Activated CD4-positive, alpha-beta T cell treated with anti-CD3 and anti-CD28 coated beads, Interleukin-2, amount 10 ng/mL, durations not matched to agents 7 days and 5 days (primary cell): Measurements from ENCODE around the gene POLD3. TPM values are rescaled to one million over a fixed set of nuclear protein-coding genes. Genes with fewer than 3 reads are reported as not detected.

Experiments used
- CTCF ChIA-PET: fragments of 350-600 bp; sonication (Branson Sonifier 250); formaldehyde crosslinking; loops from one replicate; lab custom pipeline; 2021; ENCODE audit warnings: antibody characterized with exemption; lab: Charles Lee
- POLR2A ChIA-PET: fragments of 350-600 bp; sonication (Branson Sonifier 250); formaldehyde crosslinking; loops from one replicate; lab custom pipeline; 2021; ENCODE audit warnings: antibody characterized with exemption; lab: Charles Lee
- DNase-seq: peaks from one replicate; pipeline ENCODE4 v3.0.0-alpha.2; 2020
- H3K27ac Mint-ChIP-seq: one replicate; pipeline ENCODE4 v1.8.0; 2021; ENCODE audit warnings: mild to moderate bottlenecking, moderate library complexity, mixed read lengths
- H3K27me3 Mint-ChIP-seq: one replicate; pipeline ENCODE4 v1.8.0; 2021; ENCODE audit warnings: mixed read lengths
- H3K36me3 Mint-ChIP-seq: one replicate; pipeline ENCODE4 v1.8.0; 2021; ENCODE audit warnings: low read depth, mixed read lengths
- H3K4me1 Mint-ChIP-seq: one replicate; pipeline ENCODE4 v1.8.0; 2021; ENCODE audit warnings: mixed read lengths
- H3K4me3 Mint-ChIP-seq: one replicate; pipeline ENCODE4 v1.8.0; 2021; ENCODE audit warnings: mild to moderate bottlenecking, moderate library complexity, mixed read lengths
- H3K9me3 Mint-ChIP-seq: one replicate; pipeline ENCODE4 v1.8.0; 2021; ENCODE audit warnings: mixed read lengths
- total RNA-seq, 2 experiments: library from RNA; stranded (reverse); gene quantifications; one replicate each; pipeline ENCODE4 v1.2.3, GENCODE V29; 2021

Gene POLD3
- total RNA-seq, 2 experiments from 2014 or later, result 52.6 to 57.0 TPM

DNA sequence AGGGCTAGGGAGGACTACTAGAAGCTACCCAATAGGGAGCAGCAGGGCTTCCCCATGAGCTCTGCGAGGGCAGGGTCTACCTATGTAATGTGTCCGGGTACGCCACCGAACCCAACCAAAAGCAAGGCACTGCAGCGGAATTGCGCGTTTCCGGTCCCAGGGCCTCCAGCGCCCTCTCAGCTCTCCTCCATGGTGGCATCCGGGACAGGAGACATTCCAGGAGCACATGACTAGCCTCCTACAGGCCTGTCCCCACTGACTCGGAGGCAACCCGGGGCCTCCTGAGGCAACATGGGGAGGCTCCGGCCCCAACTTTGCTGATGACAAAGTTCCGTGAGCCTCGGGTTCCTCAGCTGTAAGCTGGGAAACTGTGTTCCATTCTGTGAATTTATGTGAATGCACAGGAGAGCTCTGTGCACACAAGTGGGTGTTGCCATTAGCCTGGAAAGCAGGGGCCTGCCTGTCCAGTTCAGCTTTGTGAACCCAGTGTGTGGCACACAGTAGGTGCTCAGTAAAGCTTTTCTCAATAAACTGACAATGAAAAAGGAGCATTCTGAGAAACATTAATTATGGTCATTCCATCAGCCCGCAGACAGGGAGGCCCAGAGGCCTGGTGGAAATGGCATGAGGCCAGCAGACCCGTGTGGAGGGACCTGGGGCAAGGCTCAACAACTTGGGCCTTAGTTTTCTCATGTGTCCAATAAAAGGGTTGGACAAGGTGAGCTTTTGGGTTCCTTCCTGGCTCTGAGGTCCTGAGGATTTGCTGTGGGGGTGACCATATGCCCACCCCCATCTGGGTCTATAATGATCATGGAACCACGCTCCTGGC lies 88.5 kb downstream of the POLD3 start:
- DNase-seq, result no peak
- Mint-ChIP-seq H3K9me3 (no peaks in the 10 kb centered on the region), H3K4me1 (peaks cover 1% of the 10 kb centered on the region), H3K36me3 (no peaks in the 10 kb centered on the region), H3K4me3 (no peak overlapping the region), H3K27ac (no peak overlapping the region), H3K27me3 (peaks cover 26% of the 10 kb centered on the region)
- ChIA-PET POLR2A (no interaction called here), CTCF (interaction anchor here (0.6 kb wide), 1 partner anchor 44 kb away, joined by 3 read pairs; no protein-coding TSS in a partner anchor)

DNA sequence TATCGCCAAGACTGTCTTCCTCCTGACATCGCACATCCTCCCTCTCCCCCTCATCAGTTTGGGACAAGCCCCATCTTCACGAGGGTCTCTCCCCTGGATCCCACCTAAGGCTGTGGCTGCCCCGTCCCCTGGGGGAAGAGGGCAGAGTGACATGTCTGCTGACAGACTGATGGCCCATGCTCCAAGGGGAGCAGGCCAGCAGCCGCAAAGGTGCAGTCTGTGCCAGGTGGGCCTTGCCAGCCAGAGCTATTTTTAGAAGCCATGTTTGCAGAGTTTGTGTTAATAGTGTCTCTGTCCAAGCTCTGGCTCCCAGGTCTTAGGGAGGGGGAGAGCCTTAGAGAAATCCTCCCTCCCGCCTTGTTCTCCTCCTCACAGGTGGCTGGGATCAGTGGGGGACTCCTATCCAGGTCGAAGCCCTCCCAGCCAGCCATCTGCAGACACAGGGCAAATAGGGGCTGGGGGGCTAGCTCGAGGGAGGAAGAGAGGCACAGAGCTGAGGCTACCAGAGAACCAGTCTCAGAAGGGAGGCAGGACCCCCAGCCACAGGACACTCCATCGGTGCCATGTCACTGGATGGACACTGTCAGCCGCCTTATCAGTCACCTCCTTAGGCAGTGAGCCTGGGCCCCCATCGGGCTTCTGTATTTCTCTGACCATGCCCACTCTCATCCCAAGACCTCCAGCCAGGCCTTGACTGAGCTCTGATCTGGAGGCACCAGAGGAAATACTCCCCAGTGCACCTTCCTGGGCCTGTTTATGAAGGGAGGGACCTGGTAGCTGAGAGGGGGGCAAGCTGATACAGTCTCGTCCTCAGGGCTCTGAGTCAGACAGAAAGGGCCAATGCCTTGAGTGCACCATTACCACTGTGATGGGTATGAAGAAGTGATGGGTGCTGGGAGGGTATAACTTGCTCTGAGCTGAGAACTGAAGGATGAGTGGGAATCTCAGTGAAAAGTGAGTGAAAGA lies 89.6 kb downstream of the POLD3 start:
- Mint-ChIP-seq H3K27ac (peak overlapping the region; percentile 50), H3K27me3 (peaks cover 26% of the 10 kb centered on the region), H3K9me3 (no peaks in the 10 kb centered on the region), H3K4me3 (no peak overlapping the region), H3K4me1 (peaks cover 1% of the 10 kb centered on the region), H3K36me3 (no peaks in the 10 kb centered on the region)
- ChIA-PET POLR2A (no interaction called here), CTCF (interaction anchor here (1.2 kb wide), 1 partner anchor 11 kb away, joined by 3 read pairs; no protein-coding TSS in a partner anchor)
- DNase-seq, result no peak

DNA sequence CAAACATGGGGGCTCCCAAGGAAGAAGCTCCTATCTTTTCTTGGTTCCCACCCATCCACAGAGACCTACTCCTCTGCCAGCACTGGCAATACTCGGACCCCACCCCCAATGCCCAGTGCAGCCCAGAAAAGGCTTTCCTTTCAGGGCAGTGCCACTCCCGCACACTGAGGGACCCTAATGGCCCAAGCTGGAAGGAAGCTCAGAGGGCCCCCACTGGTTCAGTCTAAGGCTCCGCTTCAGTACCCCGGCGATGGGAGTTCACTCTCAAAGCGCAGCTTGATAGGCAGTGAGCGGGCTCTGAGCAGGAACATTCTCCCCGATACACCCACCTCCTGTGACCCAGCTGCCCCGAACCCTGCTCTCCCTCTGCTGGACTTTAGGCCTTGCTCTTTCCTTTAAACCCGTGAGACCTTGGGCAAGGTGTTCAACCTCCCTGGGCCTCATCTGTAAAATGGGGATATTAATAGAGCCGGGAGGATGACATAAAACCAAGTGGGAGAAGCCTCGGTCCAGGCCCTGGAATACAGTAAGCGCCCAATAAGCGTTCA lies 90.4 kb downstream of the POLD3 start:
- Mint-ChIP-seq H3K9me3 (no peaks in the 10 kb centered on the region), H3K4me1 (peaks cover 1% of the 10 kb centered on the region), H3K27ac (no peak overlapping the region), H3K4me3 (no peak overlapping the region), H3K36me3 (no peaks in the 10 kb centered on the region), H3K27me3 (peaks cover 26% of the 10 kb centered on the region)
- DNase-seq, result no peak
- CTCF ChIA-PET, result interaction anchor here (1.2 to 3.1 kb wide), 2 partner anchors 10 to 20 kb away, joined by 3 to 8 read pairs; no protein-coding TSS in a partner anchor
- POLR2A ChIA-PET, result no interaction called here

DNA sequence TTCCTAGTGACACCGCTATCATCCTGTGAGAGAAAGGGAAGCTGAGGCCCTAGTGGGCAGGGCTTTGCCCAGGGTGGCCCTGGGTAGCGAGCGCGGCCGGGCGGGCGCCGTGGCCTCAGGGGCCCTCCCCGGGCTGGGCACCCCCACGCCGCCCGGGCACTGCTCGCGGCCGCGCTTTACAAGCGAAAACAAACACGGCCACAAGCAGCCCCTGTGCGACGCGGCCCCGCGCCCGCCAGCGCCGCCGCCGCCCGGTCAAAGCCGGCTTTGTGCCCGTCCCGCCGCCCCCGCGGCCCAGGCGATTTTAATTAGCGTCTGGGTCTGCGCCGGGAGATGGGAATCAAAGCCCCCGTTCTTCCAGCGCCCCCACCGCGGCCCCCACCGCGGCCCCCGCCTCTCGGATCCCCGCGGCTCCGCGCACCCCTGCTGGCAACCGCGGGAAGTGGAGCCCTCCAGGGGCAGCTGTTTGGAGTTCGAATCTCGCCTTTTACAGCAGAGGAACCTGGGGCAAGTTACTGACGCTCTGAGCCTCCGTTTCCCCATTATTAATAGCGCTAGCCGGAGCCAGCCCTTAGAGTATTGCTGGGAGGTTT lies 91.0 kb downstream of the POLD3 start:
- Mint-ChIP-seq H3K4me1 (peaks cover 1% of the 10 kb centered on the region), H3K27me3 (peaks cover 26% of the 10 kb centered on the region), H3K36me3 (no peaks in the 10 kb centered on the region), H3K9me3 (no peaks in the 10 kb centered on the region), H3K4me3 (no peak overlapping the region), H3K27ac (no peak overlapping the region)
- CTCF ChIA-PET, result interaction anchor here (3.1 kb wide), 1 partner anchor 19 kb away, joined by 8 read pairs; no protein-coding TSS in a partner anchor
- POLR2A ChIA-PET, result no interaction called here
- DNase-seq, result no peak

DNA sequence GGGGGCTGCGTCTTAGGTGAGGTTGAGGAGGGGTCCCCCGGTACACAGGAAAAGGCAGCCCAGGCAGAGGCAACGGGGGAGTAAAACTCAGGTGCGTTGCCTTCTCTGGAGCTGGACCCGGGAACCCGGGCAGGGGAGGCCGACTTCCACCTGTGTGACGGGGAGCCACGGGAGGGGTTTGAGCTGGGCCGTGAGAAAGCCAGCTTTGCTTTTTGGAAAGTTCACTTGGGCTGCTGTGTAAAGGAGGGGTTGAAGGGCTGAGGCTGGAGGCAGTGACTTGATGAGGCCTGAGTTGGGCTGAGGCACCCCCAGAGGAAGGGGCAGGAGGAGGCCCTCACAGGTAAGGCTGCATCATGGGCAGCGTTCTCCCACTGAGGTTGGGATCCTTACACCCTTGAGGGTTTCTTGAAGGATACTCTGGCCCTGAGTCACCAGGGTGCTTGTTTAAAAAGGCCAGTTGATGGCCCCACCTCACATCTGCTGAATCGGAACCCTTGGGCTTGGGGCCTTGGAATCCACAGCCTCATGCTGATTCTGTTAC lies 91.6 kb downstream of the POLD3 start:
- Mint-ChIP-seq H3K27ac (no peak overlapping the region), H3K4me1 (peaks cover 1% of the 10 kb centered on the region), H3K4me3 (no peak overlapping the region), H3K36me3 (no peaks in the 10 kb centered on the region), H3K9me3 (no peaks in the 10 kb centered on the region), H3K27me3 (peaks cover 26% of the 10 kb centered on the region)
- POLR2A ChIA-PET, result no interaction called here
- DNase-seq, result no peak
- CTCF ChIA-PET, result interaction anchor here (3.1 kb wide), 1 partner anchor 19 kb away, joined by 8 read pairs; no protein-coding TSS in a partner anchor

DNA sequence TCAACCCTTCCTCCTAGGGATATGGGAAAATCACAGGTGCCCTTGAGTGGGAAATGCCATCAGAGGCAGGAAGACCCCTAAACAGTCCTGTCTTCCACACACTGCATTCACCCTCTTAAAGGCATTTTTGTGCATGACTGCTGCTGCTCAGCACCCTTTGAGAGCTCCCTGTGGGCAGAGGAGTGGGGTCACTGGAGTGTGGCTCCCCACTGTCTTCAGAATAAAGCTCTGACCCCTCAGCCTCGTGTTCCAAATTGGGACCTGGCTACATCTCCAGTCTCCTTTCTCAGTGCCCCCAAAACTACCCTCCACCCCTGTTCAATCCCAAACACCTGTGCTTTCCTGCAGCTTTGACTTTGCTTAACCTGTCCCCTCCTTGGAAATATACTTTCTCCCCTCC lies 92.3 kb downstream of the POLD3 start:
- peaks cover 1% of the 10 kb centered on the region for H3K4me1 Mint-ChIP-seq
- ChIA-PET POLR2A (no interaction called here), CTCF (interaction anchor here (3.1 kb wide), 1 partner anchor 18 kb away, joined by 8 read pairs; no protein-coding TSS in a partner anchor)
- no peak for DNase-seq
- H3K27ac Mint-ChIP-seq, result no peak overlapping the region
- H3K4me3 Mint-ChIP-seq, result no peak overlapping the region
- H3K27me3 Mint-ChIP-seq, result peaks cover 26% of the 10 kb centered on the region
- H3K9me3 Mint-ChIP-seq, result no peaks in the 10 kb centered on the region
- H3K36me3 Mint-ChIP-seq, result no peaks in the 10 kb centered on the region

DNA sequence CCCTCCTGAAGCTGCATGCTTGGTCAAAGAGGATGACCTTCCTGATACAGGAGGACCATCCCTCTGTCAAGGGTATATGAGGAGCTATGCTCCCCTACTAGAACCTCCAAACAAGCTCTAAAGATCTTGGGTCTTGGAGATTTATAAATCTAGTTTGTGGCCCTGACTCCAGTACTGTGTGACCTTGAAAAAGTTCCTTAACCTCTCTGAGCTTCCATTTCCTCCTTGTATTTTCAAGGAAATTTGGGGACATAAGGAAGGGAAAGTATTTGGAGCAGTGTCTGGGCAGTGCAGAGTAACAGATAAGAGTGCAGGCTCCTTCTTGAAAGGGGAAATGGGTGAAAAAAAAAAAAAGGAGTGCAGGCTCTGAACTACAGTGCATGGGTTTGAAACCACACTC lies 93.0 kb downstream of the POLD3 start:
- POLR2A ChIA-PET, result no interaction called here
- Mint-ChIP-seq H3K27ac (no peak overlapping the region), H3K9me3 (no peaks in the 10 kb centered on the region), H3K4me1 (peaks cover 1% of the 10 kb centered on the region), H3K4me3 (no peak overlapping the region), H3K27me3 (peaks cover 26% of the 10 kb centered on the region), H3K36me3 (no peaks in the 10 kb centered on the region)
- CTCF ChIA-PET, result interaction anchor here (3.1 kb wide), 1 partner anchor 17 kb away, joined by 8 read pairs; no protein-coding TSS in a partner anchor
- DNase-seq, result no peak

DNA sequence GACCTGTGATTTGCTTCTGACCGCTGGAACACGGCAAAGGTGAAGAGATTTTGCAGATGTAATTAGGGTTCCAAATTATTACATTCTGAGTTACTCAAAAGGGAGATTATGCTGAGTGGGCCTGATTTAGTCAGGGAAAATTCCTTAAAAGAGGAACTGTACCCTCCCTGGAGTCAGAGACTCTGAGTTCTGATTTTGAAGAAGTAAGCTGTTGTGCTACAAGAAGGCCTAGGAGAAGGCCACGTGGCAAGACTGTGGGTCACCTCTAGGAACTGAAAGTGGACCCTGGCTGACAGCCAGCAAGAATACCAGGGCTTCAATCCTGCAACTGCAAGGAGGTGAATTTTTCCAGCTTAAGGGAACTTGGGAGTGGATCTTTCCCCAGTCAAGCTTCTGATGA lies 93.5 kb downstream of the POLD3 start:
- no peak overlapping the region for H3K4me3 Mint-ChIP-seq
- H3K27ac Mint-ChIP-seq, result no peak overlapping the region
- H3K27me3 Mint-ChIP-seq, result peaks cover 26% of the 10 kb centered on the region
- ChIA-PET POLR2A (no interaction called here), CTCF (interaction anchor here (3.1 kb wide), 1 partner anchor 17 kb away, joined by 8 read pairs; no protein-coding TSS in a partner anchor)
- peaks cover 1% of the 10 kb centered on the region for H3K4me1 Mint-ChIP-seq
- H3K9me3 Mint-ChIP-seq, result no peaks in the 10 kb centered on the region
- no peaks in the 10 kb centered on the region for H3K36me3 Mint-ChIP-seq
- no peak for DNase-seq

DNA sequence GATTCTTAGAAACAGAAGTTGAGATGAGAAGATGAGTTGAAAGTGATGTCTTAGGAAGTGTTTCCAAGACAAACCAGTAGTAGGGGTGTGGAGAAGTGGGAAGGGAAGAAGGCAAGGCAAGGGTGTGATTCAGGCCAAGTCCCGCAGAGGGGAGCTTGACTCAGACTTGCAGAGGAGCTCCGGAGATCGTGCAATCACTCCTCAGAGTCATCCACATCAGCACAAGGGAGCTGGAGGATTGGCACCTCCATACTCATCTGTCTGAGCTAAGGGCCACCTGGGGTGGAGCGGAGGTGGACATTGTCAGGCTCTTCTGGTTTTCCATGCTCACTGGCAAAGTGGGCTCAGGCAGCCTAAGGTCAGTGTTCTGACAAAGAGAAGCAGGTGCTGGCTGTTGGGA lies 94.4 kb downstream of the POLD3 start:
- no peaks in the 10 kb centered on the region for H3K36me3 Mint-ChIP-seq
- POLR2A ChIA-PET, result no interaction called here
- no peak overlapping the region for H3K27ac Mint-ChIP-seq
- H3K4me1 Mint-ChIP-seq, result peaks cover 1% of the 10 kb centered on the region
- DNase-seq, result no peak
- peaks cover 26% of the 10 kb centered on the region for H3K27me3 Mint-ChIP-seq
- no peak overlapping the region for H3K4me3 Mint-ChIP-seq
- CTCF ChIA-PET, result no interaction called here
- no peaks in the 10 kb centered on the region for H3K9me3 Mint-ChIP-seq

DNA sequence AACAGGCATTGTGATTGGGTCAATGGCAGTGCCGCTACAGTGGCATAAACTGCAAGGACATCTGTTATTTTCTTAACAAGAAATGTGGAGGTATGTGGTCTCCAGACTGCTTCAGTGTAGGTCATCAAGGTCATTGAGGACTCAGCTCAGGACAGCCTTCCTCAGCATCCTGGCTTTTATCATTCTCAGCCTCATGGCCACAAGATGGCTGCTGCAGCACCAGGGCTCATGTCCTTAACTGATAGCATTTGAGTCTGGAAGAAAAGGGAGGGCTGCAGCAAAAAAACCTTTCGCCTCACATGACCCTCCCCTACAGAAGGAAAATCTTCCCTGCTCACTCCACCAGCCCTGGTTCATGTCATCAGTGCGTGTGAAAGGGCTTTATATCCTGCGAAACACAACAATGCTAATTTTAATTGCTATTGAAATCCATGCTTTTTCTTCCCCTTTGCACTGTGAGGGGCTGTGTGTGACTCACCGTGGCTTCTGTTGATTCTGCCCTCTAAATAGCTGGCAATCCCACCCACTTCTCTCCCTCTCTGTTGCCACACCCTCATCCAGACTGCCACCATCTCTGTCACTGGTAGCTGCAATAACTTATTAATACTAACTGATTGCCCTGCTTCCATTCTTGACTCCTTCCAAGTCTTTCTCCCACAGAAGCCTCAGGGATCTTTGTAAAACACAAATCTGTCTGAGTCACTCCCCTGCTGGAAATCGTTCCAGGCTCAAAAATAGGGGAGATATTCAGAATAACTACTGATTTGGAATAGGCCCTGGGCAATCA lies 95.0 kb downstream of the POLD3 start:
- no peak overlapping the region for H3K27ac Mint-ChIP-seq
- H3K9me3 Mint-ChIP-seq, result no peaks in the 10 kb centered on the region
- ChIA-PET POLR2A (no interaction called here), CTCF (no interaction called here)
- H3K4me1 Mint-ChIP-seq, result peaks cover 1% of the 10 kb centered on the region
- peaks cover 24% of the 10 kb centered on the region for H3K27me3 Mint-ChIP-seq
- no peak for DNase-seq
- no peak overlapping the region for H3K4me3 Mint-ChIP-seq
- H3K36me3 Mint-ChIP-seq, result no peaks in the 10 kb centered on the region

DNA sequence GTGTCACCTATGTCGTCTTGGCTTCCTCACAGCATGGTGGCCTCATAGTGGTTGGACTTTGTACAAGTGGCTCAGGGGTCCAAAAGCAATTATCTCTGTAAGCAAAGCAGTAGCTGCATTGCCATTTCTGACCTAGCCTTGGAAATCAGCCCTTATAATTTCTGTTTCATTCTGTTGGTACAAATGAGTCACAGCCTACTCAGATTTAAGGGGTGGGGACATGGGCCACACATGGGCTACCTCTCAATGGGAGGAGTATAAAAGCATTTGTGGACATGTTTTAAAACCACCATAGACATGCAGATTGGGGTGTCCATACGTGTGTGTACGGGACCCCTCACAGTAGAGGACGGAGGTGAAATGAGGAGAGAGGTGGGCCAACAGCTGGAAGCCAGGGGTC lies 97.3 kb downstream of the POLD3 start:
- ChIA-PET CTCF (interaction anchor here (0.9 kb wide), 1 partner anchor 11 kb away, joined by 3 read pairs; no protein-coding TSS in a partner anchor), POLR2A (no interaction called here)
- no peak for DNase-seq
- Mint-ChIP-seq H3K36me3 (no peaks in the 10 kb centered on the region), H3K4me1 (no peaks in the 10 kb centered on the region), H3K27me3 (peaks cover 7% of the 10 kb centered on the region), H3K4me3 (no peak overlapping the region), H3K9me3 (no peaks in the 10 kb centered on the region), H3K27ac (no peak overlapping the region)
